H9 (cell line): ENCODE data around the gene PTPRC. TPM values are rescaled to one million over a fixed set of nuclear protein-coding genes. Genes with fewer than 3 reads are reported as not detected.
A peak's percentile ranks its signal among the peaks of the same experiment; 100 is the strongest.

Source experiments
- DNase-seq: peaks from one replicate; pipeline ENCODE4 v3.0.0-alpha.2; 2017
- H2AFZ ChIP-seq: one replicate; pipeline ENCODE4 v1.6.1; 2013; ENCODE audit warnings: mild to moderate bottlenecking, low read length, control low read depth, moderate library complexity
- H2AK5ac ChIP-seq: 2 replicates; pipeline ENCODE4 v1.6.1; 2013; ENCODE audit warnings: low read length, control low read depth, mixed read lengths; ENCODE audit not compliant: insufficient read length
- H2BK120ac ChIP-seq: one replicate; pipeline ENCODE4 v1.6.1; 2013; ENCODE audit warnings: low read depth, mild to moderate bottlenecking, low read length, control low read depth, inconsistent platforms; ENCODE audit not compliant: poor library complexity, severe bottlenecking
- H2BK12ac ChIP-seq: 2 replicates; pipeline ENCODE4 v1.6.1; 2013; ENCODE audit warnings: low read length, control low read depth, mixed read lengths, low read depth; ENCODE audit not compliant: insufficient read length
- H2BK15ac ChIP-seq: 2 replicates; pipeline ENCODE4 v1.6.1; 2013; ENCODE audit warnings: low read depth, low read length, control low read depth
- H2BK20ac ChIP-seq: one replicate; pipeline ENCODE4 v1.6.1; 2013; ENCODE audit warnings: low read depth, mild to moderate bottlenecking, low read length, control low read depth, inconsistent platforms; ENCODE audit not compliant: poor library complexity, severe bottlenecking
- H2BK5ac ChIP-seq: 2 replicates; pipeline ENCODE4 v1.6.1; 2013; ENCODE audit warnings: low read length, control low read depth, mixed read lengths; ENCODE audit not compliant: insufficient read length
- H3K14ac ChIP-seq: 2 replicates; pipeline ENCODE4 v1.6.1; 2013; ENCODE audit warnings: low read length, control low read depth; ENCODE audit not compliant: insufficient read depth
- H3K18ac ChIP-seq: 2 replicates; pipeline ENCODE4 v1.6.1; 2013; ENCODE audit warnings: low read depth, mild to moderate bottlenecking, mixed read lengths, low read length, control low read depth; ENCODE audit not compliant: insufficient read length
- H3K23ac ChIP-seq: 2 replicates; pipeline ENCODE4 v1.6.1; 2013; ENCODE audit warnings: low read length, control low read depth, mixed read lengths, low read depth; ENCODE audit not compliant: insufficient read length
- H3K23me2 ChIP-seq: 2 replicates; pipeline ENCODE4 v1.6.1; 2013; ENCODE audit warnings: low read depth, mild to moderate bottlenecking, mixed read lengths, low read length, control low read depth; ENCODE audit not compliant: insufficient read length, poor library complexity, severe bottlenecking
- H3K27ac ChIP-seq: 2 replicates; pipeline ENCODE4 v1.5.1; 2013; ENCODE audit warnings: low read length, control low read depth, mixed read lengths, low read depth; ENCODE audit not compliant: insufficient read length
- H3K27me3 ChIP-seq: 2 replicates; pipeline ENCODE4 v1.6.1; 2013; ENCODE audit warnings: low read length, control low read depth, inconsistent platforms; ENCODE audit not compliant: insufficient read depth
- H3K4ac ChIP-seq: 2 replicates; pipeline ENCODE4 v1.6.1; 2013; ENCODE audit warnings: low read depth, mild to moderate bottlenecking, control low read depth, inconsistent platforms, low read length, moderate library complexity
- H3K4me1 ChIP-seq: 2 replicates; pipeline ENCODE4 v1.6.1; 2013; ENCODE audit warnings: low read length, control low read depth, inconsistent platforms; ENCODE audit not compliant: insufficient read depth
- H3K4me2 ChIP-seq: 2 replicates; pipeline ENCODE4 v1.6.1; 2013; ENCODE audit warnings: low read length, control low read depth, mixed read lengths; ENCODE audit not compliant: insufficient read length, insufficient read depth
- H3K56ac ChIP-seq: 2 replicates; pipeline ENCODE4 v1.6.1; 2013; ENCODE audit warnings: low read depth, mild to moderate bottlenecking, mixed read lengths, low read length, control low read depth; ENCODE audit not compliant: insufficient read length
- H3K79me1 ChIP-seq: 2 replicates; pipeline ENCODE4 v1.6.1; 2013; ENCODE audit warnings: low read depth, mild to moderate bottlenecking, moderate library complexity, low read length, control low read depth, inconsistent platforms; ENCODE audit not compliant: insufficient read depth, poor library complexity, severe bottlenecking
- H3K79me2 ChIP-seq: 2 replicates; pipeline ENCODE4 v1.6.1; 2013; ENCODE audit warnings: low read length, control low read depth, inconsistent platforms; ENCODE audit not compliant: insufficient read depth
- H3K9ac ChIP-seq: 2 replicates; pipeline ENCODE4 v1.6.1; 2013; ENCODE audit warnings: low read length, control low read depth, mixed read lengths; ENCODE audit not compliant: insufficient read length; ENCODE audit errors: extremely low read depth
- H3K9me3 ChIP-seq: one replicate; pipeline ENCODE4 v1.6.1; 2013; ENCODE audit warnings: low read depth, low read length, inconsistent platforms; ENCODE audit not compliant: control insufficient read depth
- H3T11ph ChIP-seq: one replicate; pipeline ENCODE4 v1.6.1; 2013; ENCODE audit warnings: mild to moderate bottlenecking, low read length, control low read depth, inconsistent platforms
- H4K20me1 ChIP-seq: one replicate; pipeline ENCODE4 v1.6.1; 2013; ENCODE audit not compliant: control insufficient read depth, insufficient read length, insufficient read depth
- H4K5ac ChIP-seq: 2 replicates; pipeline ENCODE4 v1.6.1; 2013; ENCODE audit warnings: low read depth, mild to moderate bottlenecking, mixed read lengths, low read length, control low read depth; ENCODE audit not compliant: insufficient read length
- H4K8ac ChIP-seq: replicated peaks from 2 replicates; pipeline ENCODE4 v1.6.1; 2013; ENCODE audit warnings: low read length, control low read depth, mixed read lengths, low read depth; ENCODE audit not compliant: insufficient read length
- H4K91ac ChIP-seq: 2 replicates; pipeline ENCODE4 v1.6.1; 2013; ENCODE audit warnings: low read depth, mild to moderate bottlenecking, moderate library complexity, mixed read lengths, low read length, control low read depth; ENCODE audit not compliant: insufficient read length
- H3K27ac Mint-ChIP-seq, 3 experiments: 2 replicates in 2 of 3; 3 replicates in 1 of 3; pipeline ENCODE4 v1.8.0; 2020 to 2021; ENCODE audit warnings: mixed read lengths in 3 of 3, mild to moderate bottlenecking in 1 of 3, moderate library complexity in 1 of 3
- H3K27me3 Mint-ChIP-seq: 2 replicates; pipeline ENCODE4 v1.8.0; 2021; ENCODE audit warnings: low read depth, mild to moderate bottlenecking, moderate library complexity, mixed read lengths
- H3K36me3 Mint-ChIP-seq, 3 experiments: 2 replicates in 2 of 3; 3 replicates in 1 of 3; pipeline ENCODE4 v1.8.0; 2020 to 2021; ENCODE audit warnings: low read depth in 3 of 3, mixed read lengths in 3 of 3; ENCODE audit not compliant: insufficient read depth in 1 of 3
- H3K4me1 Mint-ChIP-seq, 2 experiments: 2 replicates each; pipeline ENCODE4 v1.8.0; 2020; ENCODE audit warnings: mixed read lengths in 2 of 2
- H3K4me3 Mint-ChIP-seq, 2 experiments: 2 replicates in 1 of 2; 3 replicates in 1 of 2; pipeline ENCODE4 v1.8.0; 2020 to 2021; ENCODE audit warnings: mild to moderate bottlenecking in 2 of 2, mixed read lengths in 2 of 2, moderate library complexity in 1 of 2
- H3K9me3 Mint-ChIP-seq, 2 experiments: 2 replicates in 1 of 2; 3 replicates in 1 of 2; pipeline ENCODE4 v1.8.0; 2020; ENCODE audit warnings: mild to moderate bottlenecking in 2 of 2, mixed read lengths in 2 of 2, moderate library complexity in 1 of 2
- WGBS: extraction: QIAGEN DNeasy Blood & Tissue Kit; methylation state at CpG from one replicate; pipeline ENCODE4 v1.1.7; 2013; ENCODE audit warnings: missing lambda C conversion rate, low lambda C conversion rate, mixed read lengths; ENCODE audit not compliant: insufficient read length; ENCODE audit errors: extremely low coverage; 5-methylcytosine and 5-hydroxymethylcytosine counted together
- total RNA-seq: library from RNA; stranded (reverse); gene quantifications from 2 replicates; pipeline ENCODE4 v1.2.1, GENCODE V29; 2021
- TF ChIP-seq, protein P1 (sequence below): fragments of 200-600 bp; sonication (generic); conservative IDR thresholded peaks from 3 replicates; pipeline ENCODE4 v1.8.0; 2021; ENCODE audit warnings: antibody characterized with exemption, mild to moderate bottlenecking

Gene PTPRC
- total RNA-seq, 1 experiment from 2014 or later, result not detected

DNA sequence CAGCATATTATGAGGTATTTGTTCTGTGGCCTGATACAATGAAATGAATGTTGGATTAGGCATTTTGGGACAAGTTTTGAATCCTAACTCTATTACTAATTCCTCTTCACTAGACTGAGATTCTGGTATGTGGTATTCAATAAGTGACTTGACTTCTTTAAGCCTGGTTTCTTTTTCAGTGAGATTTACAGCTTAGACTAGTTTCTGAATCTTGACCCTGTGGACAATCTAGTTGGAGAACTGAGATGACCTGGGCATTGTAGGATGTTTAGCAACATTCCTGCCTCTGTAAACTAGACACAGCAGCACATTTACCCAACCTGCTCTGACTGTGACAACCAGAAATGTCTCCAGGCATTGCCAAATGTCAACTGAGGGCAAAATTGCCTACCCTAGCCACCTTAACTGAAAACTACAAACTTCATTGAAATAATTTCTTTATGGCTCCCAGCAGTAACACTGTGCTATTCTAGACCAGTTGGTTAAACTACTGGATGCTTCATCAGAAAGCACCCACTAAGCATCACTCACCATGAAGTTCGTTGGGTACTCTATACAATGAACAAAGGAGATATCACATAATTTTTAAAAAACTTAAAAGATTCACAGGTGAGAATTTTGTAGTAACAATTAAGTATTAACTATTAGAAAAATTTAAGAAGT is 16.8 kb downstream of the PTPRC start:
- Histone ChIP-seq H3K14ac (no peak overlapping the region), H3K4me1 (no peaks in the 10 kb centered on the region; the same call in 1 of the 2 replicates), H3K56ac (no peak overlapping the region), H4K8ac (no peak overlapping the region), H4K91ac (no peak overlapping the region), H3K23ac (no peak overlapping the region), H2BK120ac (no peak overlapping the region), H3K79me1 (no peaks in the 10 kb centered on the region), H3K9ac (no peak overlapping the region), H2AK5ac (no peak overlapping the region), H3K27me3 (no peaks in the 10 kb centered on the region), H3K23me2 (no peaks in the 10 kb centered on the region), H4K20me1 (no peaks in the 10 kb centered on the region), H2AFZ (no peak overlapping the region), H3K79me2 (no peaks in the 10 kb centered on the region), H4K5ac (no peak overlapping the region), H2BK12ac (no peak overlapping the region), H3K18ac (no peak overlapping the region), H2BK5ac (no peak overlapping the region), H3K4me2 (no peak overlapping the region), H3K9me3 (no peaks in the 10 kb centered on the region), H3K4ac (no peak overlapping the region), H2BK20ac (no peak overlapping the region), H3K27ac (no peak overlapping the region), H3T11ph (no peak overlapping the region), H2BK15ac (no peak overlapping the region)
- H3K4me3 Mint-ChIP-seq, result no peak overlapping the region
- H3K27me3 Mint-ChIP-seq, result no peaks in the 10 kb centered on the region
- WGBS, result no CpG with 5 or more reads among the region's 1 CpG
- no peak for DNase-seq
- H3K4me1 Mint-ChIP-seq, result peaks cover 22 to 32% of the 10 kb centered on the region in 2 experiments
- H3K36me3 Mint-ChIP-seq, result no peaks in the 10 kb centered on the region
- H3K27ac Mint-ChIP-seq, result 0 out of 7 replicates have a peak overlapping the region, but pooled peaks of 1 of the 3 experiments have one; percentile 36
- no peaks in the 10 kb centered on the region for H3K9me3 Mint-ChIP-seq
- TF ChIP-seq, protein P1, sequence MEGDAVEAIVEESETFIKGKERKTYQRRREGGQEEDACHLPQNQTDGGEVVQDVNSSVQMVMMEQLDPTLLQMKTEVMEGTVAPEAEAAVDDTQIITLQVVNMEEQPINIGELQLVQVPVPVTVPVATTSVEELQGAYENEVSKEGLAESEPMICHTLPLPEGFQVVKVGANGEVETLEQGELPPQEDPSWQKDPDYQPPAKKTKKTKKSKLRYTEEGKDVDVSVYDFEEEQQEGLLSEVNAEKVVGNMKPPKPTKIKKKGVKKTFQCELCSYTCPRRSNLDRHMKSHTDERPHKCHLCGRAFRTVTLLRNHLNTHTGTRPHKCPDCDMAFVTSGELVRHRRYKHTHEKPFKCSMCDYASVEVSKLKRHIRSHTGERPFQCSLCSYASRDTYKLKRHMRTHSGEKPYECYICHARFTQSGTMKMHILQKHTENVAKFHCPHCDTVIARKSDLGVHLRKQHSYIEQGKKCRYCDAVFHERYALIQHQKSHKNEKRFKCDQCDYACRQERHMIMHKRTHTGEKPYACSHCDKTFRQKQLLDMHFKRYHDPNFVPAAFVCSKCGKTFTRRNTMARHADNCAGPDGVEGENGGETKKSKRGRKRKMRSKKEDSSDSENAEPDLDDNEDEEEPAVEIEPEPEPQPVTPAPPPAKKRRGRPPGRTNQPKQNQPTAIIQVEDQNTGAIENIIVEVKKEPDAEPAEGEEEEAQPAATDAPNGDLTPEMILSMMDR, result no peak
